ENCODE measurements around the gene SORCS1.

DNA sequence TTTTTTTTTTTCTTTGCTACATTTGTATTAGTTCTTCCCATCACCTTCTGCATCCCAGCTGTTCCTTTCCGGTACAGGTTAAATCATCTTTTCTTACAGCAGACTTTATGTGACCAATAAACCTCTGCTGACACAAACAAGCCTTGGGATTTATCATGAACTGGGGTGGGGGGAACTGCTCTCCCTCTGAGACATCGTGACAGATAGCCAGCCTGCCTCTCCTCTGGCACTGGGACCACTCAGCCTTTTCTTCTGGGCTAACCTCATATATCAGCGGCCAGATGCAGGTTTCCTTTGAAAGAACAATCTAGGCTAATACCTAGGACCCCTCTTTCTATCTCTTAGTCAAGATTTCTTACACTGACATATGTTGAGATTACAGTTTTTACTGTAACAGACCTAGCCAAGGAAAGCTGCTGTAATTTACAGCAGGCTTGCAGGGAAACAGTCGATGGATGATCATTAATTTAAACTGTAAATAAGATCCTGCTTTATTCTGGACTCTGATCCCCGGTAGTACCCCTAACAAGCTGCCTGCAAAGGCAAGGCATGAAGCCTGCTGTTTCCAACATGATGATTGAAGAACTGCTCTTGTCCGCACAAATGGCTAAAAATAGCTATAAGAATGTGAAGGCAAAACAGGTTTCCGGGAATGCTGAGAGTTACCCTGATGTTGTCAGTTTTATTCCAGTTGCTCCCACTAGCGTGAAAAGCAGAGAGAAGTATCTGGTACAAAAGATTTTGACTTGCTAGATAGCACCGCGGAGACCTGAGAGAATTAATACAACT is 338.7 kb downstream of the SORCS1 start:
- TF ChIP-seq POLR2A (IDR thresholded peaks at IDR 0.05) = no peak
- TF ChIP-seq, protein P1, sequence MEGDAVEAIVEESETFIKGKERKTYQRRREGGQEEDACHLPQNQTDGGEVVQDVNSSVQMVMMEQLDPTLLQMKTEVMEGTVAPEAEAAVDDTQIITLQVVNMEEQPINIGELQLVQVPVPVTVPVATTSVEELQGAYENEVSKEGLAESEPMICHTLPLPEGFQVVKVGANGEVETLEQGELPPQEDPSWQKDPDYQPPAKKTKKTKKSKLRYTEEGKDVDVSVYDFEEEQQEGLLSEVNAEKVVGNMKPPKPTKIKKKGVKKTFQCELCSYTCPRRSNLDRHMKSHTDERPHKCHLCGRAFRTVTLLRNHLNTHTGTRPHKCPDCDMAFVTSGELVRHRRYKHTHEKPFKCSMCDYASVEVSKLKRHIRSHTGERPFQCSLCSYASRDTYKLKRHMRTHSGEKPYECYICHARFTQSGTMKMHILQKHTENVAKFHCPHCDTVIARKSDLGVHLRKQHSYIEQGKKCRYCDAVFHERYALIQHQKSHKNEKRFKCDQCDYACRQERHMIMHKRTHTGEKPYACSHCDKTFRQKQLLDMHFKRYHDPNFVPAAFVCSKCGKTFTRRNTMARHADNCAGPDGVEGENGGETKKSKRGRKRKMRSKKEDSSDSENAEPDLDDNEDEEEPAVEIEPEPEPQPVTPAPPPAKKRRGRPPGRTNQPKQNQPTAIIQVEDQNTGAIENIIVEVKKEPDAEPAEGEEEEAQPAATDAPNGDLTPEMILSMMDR (IDR thresholded peaks at IDR 0.05) = no peak
